HG03196 (cell line): Measurements from ENCODE around the gene INPP5K.
"Not testable (repeated sequence)": the region's sequence is repeated elsewhere in the genome, so short reads cannot be mapped to it uniquely, and the experiment has no call there.

ENCODE experiments used
- ATAC-seq: cut with Tn5 transposase; IDR thresholded peaks from one replicate; pipeline ENCODE4 v1.9.1; 2021; ENCODE audit not compliant: unreplicated experiment

The INPP5K gene

GRCh38 chr17:1508709-1509108 is 7.7 kb downstream of the INPP5K start:
- ATAC-seq, result not testable (repeated sequence)

GRCh38 chr17:1506649-1507267 is 9.7 kb downstream of the INPP5K start:
- no peak for ATAC-seq

- ATAC-seq, result no peak
These were observed 10.8 kb downstream of the INPP5K start for GRCh38 chr17:1505586-1505985.

- no peak for ATAC-seq
These were observed 11.5 kb downstream of the INPP5K start for GRCh38 chr17:1504866-1505265.

GRCh38 chr17:1503699-1504098 is 12.7 kb downstream of the INPP5K start:
- ATAC-seq, result no peak

DNA sequence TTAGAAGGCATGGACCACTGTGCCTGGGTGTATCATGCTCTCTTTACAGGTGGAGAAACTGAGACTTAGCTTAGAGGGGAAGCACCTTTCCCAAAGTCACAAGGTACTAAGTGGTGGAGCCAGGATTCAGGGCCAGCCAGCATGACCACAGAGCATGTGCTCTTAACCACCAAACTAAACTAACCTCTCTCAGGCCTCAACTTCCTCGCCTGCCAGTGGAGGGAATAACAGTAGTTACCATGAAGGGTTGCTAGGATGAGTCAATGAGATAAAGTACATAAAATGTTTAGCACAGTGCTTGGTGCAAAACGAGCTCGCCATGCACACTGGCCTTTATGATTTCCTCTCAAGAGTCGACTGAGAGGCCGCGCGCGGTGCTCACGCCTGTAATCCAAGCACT is 17.5 kb downstream of the INPP5K start:
- no peak for ATAC-seq

- ATAC-seq, result no peak
These were observed 18.2 kb downstream of the INPP5K start for GRCh38 chr17:1498233-1498632.

GRCh38 chr17:1497831-1498230 is 18.6 kb downstream of the INPP5K start:
- ATAC-seq, result no peak

- ATAC-seq, result no peak
These were observed 19.5 kb downstream of the INPP5K start for GRCh38 chr17:1496869-1497268.

DNA sequence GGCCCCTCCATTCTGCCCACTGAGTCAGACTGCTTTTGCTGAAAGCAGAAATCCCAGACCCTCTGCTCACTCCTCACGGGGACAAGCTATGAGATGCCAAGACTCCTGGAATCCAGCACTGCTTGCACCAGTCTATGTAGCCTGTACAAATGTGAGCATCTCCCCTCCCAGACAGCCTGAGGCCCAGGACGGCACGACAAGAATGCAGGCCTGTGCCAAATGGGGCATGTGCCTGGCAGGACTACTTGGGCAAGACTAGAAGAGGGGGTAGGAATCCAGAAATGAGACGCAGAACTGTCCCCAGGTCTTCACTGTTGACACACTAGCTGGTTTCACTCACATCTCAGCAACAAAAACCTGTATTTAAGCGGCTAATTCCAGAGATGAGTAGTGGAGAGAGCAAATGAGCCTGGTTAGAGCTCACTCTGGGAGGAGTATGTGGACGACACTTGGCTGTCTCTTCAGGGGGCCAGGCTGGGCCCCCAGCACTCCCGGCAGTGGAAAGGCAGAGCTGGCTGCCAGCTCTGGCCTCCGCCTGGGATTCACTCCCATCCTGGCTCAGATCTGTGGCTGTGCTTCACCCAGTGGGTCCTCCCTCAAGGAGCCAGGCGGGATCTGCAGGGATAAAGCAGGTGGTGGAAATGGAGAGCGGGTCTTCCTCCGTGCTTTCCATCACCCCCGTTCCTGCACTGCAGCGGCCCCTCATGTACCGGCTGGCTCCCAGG is 21.0 kb downstream of the INPP5K start:
- ATAC-seq, result no peak

- no peak for ATAC-seq
These were observed 21.6 kb downstream of the INPP5K start for GRCh38 chr17:1494736-1495253.

GRCh38 chr17:1494203-1494602 is 22.2 kb downstream of the INPP5K start:
- no peak for ATAC-seq

DNA sequence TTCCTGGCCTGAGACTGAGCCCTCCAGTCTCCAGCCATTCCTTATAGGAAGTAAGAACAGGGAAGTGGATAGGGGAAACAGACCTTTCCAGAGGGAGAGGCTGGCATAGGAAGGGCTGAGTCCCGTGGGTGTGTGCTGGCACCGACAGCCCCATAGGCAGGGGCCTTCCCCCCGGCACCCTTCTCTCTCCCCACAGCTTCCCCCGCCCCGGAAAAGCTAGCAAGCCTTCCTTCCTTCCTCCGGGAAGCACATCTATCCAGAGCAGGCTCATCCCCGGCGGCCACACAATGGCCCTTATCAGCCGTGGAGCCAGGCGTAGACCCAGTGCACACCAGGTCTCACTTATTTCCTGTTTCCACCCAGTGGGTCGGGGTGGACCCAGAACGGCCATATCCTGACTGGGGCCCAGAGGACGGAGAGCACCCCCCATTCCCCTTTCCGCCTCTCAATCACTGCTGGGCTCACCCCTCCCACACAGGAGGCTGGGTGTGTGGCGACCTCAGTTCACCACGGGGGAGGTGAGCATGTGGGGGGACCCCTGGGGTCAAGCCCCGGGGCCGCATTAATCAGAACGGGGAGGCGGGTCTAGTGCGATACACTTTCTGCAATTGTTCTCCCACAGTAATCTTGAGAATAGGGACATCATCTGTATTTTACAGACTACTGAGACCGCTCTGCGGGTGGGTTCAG is 23.0 kb downstream of the INPP5K start:
- ATAC-seq, result no peak

DNA sequence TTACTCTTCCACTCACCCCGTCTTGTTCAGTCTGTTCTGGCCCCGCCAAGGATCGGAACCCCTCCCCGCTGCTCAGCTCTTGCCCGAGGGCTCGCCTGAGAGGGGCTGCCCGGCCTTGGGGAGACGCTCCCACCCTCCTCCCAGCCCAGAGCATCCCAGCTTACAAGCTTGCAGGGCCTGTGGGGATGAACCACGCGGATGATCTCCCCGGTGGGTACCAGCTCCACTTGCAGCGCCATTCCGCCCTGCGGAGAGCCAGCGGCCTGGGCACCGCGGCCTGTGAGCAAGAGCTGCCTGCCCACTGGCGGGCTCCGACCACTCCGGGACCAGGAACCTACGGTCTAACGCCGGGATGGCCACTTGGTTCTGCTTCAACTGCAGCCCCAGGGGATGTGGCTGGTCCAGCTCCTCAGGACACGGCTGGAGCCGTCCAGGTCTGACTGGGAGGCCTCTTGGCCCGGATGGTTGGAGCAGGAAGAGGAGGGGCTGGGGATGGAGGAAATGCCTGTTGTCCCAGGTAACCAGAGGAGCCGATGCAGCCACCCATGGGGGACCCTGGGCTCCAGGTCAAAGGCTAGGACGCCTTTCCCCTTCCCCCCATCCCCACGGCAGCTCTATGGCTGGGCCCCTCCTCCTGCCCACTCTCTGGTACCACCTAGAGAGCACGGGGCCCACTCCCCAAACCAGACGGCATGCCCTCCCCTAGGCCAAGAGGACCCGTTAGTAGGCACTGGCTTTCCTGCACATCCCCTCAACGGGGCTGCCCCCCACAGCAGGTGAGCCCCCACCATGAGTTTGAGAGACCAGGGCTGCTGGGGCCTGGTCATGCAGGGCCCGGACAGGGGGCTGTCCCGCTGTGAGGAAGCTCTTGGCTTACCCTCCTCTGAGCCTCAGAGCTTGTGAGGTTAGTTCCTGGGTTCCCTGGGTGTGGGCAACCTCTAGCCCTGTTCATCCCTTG is 23.9 kb downstream of the INPP5K start, which contains the start of gene MYO1C:
TSS of gene MYO1C (minus strand) at position 438 of the 958 bp plus-strand sequence. CDS start at position 239, 199 bp downstream.
- ATAC-seq, result no peak

DNA sequence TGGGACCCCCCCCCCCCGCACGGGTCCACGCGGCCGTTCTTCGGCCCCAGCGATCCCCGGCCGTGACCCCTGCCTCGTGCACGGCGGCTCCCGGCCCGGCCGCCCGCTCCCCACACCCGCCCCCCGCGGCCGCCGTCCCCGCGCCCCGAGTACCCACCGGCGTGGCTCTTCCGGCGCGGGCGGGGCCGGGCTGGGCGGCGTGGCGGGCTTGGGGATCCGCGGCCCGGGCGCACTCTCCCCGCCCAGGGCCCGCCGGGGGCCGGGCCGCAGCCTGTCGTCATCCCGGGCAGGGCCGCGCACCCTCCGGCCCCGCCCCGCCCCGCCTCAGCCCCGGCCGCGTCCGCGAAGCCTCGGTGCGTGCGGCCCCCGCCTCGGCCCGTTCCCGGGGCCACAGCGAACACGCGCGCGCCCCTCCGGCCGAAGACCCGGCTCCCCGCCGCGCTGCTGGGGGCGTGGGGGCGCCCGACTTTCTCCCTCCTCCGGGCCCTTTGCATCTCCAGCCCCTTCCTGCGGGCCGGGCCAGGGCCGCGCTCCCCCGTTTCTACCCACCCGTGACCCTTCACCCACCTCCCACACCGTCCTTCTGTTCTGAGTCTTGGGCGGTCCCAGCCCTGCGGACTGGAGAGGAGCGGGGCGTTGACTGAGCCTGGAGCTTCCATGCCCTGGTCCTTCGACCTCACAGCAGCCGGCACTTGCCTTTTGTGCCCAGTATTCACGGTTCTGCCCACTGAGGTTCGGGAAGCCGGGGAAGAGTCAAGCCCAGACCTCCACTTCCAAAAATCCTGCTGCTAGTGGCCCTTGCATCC is 24.8 kb downstream of the INPP5K start:
- ATAC-seq, result peak; percentile 27

DNA sequence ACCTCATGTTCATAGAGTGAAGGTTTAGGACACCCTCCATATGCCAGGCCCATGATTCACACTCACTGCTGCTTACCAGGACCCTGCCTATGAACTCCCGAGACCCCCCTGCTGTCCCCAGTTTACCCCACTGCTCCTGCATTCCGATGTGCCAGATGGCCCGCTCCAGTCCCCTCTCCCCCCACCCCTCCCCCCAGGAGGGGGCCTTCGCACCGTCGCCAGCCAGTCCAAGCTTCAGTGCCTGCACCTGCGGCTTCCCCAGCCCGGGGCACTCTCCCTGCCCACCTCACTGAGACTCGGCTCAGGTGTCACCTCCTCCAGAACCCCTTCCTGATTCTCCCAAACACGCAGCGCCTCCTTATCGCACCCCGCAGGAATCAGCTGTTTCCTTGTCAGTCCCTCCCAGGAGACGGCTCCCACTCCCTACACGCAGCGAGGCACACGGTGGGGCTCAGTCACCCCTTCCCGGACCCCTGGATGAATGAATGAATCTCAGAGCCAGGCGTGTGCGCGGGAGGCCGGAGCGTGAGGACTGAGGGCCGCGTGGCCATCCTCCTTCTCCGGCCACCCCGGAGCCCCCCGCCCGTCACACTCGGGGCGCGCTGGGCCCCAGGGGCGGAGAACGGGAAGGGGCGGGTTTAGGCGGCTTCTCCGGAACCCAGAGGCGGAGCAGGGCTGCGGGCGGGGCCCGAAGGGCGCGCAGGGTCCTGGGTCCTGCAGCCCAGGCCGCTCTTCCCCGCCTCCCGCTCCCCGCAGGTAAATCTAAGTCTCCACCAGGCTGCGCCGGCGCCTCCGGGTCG is 25.6 kb downstream of the INPP5K start:
- ATAC-seq, result peak; percentile 37

DNA sequence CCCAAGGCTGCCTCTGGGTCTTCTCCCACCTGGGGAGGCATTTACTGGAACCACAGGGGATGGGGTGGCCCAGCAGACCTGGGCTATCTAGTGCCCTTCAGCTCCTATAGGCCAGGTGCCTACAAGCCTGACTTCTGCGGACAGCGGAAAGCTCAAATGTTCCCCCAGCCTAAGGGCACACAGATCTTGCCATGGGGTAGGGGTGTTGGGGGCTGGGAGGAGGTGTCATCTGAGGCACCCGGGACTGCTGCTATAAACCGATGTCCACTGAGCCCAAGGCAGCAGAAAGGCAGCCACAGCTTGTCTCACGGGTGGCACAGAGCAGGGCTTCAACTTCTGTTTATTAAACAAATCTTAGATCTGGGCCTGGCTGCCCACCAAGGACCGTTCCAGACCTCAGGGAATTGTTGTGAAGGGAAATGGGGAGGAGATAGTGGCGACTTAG is 27.6 kb downstream of the INPP5K start:
- ATAC-seq, result no peak

DNA sequence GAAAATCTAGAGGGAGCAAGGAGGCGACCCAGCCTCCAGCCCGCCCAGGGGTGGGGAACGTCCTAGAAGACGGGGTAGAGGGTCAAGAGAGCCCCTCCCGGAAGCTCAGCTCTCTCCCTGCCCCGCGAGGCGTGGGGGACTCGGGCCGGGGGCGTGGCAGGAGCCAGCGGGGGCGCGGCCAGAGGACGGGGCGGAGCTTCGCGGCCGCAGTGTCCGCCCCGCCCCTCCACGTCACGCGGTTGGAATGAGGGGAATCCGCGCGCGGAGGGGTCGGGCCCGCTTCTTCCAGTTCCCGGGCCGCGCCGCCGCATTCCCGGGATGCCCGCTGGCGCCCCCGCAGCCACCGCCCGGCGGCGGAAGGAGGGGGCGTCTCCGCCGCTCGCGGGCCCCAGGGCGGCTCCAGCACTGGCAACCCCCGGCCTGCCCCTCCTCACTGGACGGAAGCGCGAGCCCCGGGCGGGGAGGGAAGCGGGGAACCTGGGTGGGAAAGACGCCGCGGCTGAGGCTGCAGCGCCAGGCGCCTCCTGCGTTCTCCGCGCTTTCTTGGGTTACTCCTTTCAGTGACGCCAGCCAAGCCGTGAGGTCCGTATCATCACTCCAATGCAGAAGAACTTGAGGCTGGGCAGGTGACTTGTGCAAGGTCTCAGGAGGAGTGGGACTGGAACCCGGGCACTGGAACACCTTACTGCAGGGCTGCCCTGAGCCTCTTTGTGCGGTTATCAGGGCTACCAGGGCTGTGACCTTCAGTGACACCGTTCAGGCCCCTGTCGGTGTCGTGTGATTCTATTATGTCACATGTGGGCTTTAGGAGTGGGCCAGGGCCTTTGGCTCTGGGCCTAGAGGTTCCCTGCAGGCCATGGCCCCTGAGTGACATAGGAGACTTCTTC is 28.2 kb downstream of the INPP5K start:
- peak; percentile 31 for ATAC-seq
